GM21367 (cell line): Measurements from ENCODE around the gene EBLN1.

Experiments
- ATAC-seq: cut with Tn5 transposase; IDR thresholded peaks from one replicate; pipeline ENCODE4 v1.9.1; 2021; ENCODE audit not compliant: unreplicated experiment

Gene EBLN1

DNA sequence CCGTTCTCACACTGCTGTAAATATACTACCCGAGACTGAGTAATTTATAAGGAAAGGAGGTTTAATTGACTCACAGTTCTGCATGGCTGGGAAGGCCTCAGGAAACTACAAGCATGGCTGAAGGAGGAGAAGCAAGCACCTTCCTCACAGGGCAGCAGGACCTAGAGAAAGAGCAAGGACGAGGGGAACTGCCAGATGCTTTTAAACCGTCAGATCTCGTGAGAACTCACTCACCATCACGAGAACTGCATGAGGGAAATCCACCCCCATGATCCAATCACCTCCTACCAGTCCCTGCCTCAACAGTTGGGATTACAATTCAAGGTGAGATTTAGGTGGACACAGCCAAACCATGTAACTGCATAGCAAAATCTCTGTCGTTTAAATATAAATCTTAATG, at the start of gene EBLN1:
Gene EBLN1 (minus strand): TSS at position 174 of the 400 bp plus-strand sequence. CDS start 8,032 bp downstream, outside the sequence.
- ATAC-seq: no peak

DNA sequence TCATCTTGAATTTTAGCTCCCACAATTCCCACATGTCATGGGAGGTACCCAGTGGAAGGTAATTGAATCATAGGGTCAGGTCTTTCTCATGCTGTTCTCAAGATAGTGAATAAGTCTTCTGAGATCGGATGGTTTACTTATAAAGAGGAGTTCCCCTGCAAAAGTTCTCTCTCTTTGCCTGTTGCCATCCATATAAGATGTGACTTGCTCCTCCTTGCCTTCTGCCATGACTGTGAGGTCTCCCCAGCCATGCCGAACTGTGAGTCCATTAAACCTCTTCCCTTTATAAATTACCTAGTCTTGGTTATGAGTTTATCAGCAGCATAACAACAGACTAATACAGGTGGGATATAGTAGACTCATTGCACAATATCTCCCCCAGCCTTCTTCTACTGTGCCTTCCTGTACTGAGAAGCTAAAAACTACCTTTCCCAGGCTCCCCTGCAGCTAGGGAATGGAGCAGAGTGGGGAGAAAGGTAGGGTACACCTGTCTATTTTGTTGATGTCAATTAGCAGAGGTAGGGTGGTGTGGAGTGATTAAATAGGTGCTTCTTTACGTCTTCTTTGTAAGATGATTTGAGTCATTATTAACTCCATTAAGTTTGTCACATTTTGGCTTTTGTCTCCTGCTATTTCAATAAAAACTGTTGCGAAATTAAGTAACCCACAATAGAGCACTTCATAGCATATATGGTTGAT, 48.2 kb upstream of the EBLN1 start:
- ATAC-seq: no peak

DNA sequence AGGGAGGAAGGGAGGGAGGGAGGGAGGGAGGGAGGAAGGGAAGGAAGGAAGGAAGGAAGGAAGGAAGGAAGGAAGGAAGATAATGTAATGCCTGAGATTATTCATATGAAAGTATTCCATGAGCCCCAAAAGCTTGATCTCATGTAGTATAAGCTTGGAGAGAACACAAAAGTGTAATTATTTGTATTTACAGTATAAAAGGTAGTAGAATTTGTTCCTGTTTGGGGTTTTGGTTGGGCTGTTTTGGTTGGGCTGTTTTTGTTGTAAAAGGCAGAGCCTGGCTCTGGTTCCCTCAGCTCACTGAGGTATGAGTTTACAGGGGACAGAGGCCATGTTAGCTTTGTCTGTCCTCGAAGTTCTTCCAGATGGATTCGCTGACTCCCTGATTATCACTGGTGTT, 45.3 kb upstream of the EBLN1 start:
- ATAC-seq: no peak

DNA sequence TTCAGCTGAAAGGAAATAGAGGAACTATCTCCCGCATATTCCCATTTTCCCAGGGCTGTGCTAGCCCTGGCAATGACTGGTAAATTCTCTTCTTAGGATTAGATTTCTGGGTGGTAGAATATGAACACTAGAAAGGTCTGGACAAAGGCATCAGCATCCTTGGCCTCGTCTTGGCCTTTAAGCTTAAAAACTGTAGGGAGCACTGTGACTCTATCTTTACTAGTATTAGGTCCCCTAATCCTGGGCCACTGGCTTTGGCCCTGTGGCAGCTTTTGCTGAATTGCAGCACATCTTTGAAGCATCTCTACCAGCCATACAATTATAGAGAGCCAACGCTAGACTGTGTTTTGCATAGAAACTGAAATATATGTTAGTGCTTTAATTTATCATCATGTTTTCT, 41.5 kb upstream of the EBLN1 start:
- ATAC-seq: peak; percentile 51

DNA sequence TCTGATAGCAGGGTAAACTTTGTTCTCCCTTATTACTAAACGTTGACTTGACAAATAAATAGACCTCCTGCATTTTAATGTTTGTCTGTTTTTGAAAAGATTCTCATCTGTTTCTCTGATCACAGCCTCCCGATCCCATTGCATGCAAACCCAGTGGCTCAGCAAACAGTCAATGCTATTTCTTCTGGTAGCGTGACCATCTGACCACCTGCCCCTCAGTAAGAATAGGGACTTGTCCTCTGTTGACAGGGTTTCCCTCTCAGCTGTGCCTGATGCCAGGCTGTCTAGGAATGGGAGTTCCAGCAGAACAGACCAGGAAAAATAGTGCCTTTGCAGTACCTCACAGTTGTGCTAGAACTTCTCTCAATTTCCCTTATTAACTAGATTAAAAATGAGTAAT, 40.7 kb upstream of the EBLN1 start:
- ATAC-seq: no peak

DNA sequence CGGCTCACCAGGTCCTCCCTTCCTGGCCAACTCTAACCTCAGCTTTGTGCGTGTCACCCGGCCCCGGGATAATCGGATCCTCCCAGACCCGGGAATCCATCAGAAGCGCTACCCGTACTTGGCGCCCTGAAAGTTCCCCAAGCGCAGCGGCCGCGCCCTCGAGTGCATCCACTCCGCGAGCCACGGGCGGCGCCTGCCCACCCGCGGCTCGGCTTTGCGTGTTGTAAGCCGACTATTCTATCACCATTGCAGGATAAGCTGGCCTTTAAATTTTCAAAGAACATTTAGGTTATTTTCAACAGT, 35.7 kb upstream of the EBLN1 start:
- ATAC-seq: no peak

DNA sequence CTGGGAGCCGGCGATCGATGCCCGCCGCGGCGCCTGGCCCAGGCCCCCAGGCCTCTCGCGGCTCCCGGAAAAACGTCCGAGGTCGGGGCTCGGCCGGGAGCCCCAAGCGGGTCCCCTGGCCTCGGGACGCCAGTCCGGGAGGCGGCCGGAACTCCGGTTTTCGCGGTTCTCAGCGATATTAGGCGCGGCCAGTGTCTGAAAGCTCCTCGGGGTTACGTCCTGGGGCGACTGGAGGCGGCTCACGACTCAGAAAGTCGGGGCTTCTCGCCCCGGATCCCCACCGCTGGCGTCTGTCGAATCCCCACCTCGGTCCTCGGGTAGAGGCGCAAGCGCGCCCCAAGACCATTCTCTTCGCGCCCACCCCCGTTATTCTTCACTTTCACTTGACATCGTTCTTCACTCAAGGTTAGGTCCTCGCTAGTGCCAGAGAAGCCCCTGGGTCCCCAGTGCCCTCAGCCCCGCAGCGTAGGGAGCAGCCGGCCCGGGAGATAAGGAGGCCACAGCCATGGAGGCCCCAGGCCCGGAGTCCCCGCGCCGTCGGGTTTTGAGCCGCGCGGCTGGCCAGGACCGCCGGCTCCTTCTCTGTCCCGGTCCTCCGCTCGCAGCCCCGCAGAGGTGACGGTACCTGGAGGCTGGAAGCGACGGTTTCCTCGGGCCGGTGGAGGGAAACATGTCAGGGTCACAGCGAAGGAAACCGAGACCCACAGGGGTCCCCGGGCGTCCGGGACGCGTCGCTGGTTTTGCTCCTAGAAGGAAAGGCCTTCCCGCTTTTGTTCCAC, 35.2 kb upstream of the EBLN1 start:
- peak; percentile 12 for ATAC-seq

DNA sequence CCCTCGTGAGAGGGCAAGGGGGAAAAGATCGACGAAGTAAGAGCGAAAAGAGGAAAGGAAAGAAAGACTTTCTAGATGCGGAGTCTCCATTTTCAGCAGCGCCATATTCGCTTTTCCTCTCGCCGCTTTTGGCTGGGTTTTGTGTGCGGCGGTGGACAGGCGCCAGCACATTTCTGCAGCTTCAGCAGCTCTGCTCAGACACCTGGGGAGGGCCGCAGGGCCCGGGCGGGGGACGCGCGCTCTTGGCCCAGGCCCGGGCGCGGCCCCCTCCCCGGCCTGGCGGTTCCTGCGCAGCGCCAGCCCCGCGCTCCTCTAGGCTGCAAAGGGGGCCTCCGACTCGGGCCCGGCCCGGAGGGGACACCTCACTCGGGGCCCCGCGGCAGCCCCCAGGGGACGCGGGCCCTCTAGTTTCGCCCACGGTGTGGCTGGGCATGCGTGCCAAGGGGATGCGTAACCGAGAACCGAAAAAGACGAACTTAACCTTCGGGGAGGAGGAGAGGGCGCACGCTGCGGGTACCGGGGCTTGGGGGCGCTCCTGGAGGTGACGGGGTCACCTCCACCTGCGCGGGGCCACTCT, 34.5 kb upstream of the EBLN1 start:
- peak; percentile 62 for ATAC-seq

DNA sequence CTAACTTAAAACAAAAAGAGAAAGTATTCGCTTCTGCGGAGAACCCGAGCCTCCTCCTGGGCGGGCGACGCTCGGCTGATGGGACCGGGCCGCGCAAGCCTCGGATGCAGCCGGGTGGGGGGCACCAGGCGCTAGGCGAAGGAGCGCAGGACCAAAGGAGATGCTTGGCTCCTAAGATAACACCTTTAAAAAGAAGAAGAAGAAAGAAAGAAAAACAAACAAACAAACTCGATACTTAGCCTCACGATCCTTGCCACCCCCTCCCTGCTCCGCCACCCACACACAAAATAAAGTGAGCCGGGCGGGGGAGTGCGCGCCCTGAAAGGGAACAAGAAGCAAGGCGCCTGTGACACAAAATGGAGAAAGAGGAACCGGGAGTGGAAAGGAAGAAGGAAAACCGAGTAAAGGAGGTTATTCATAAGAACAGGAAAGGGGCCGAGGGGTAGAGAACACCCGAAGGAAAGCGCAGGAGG, 34.0 kb upstream of the EBLN1 start:
- peak; percentile 43 for ATAC-seq

DNA sequence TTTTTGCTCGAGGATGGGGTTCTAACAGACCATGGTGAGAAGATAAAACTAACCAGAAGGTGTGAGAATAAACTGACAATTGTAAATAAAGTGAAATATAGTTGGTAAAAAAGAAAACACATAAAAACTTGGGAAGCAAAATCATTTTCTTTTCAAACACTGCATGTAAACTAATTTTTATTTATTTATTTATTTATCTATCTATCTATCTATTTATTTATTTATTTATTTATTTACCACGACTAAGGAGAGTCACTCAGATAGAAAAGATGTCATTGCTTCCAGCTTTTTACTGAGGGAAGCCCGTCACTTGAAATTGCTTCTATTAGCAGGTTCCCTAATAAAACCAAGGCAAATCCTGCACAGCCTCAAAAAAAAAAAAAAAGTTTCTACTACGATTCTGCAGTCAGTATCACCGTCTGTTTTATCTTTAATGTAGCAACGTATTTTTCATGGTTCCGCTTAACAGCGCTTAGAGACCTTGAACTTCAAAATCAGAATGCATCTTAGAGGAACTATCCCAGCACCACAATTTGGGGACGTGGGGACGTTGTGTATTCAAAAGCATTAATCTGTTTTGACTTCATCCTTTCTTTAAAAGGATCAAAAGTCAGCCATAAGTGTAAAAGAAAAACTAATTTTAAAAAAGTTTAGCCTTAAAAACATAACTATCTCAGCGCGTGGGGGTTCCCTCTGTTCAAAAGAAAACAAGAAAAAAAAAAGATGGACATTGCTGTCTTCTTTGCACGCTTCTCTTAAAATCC, 33.3 kb upstream of the EBLN1 start:
- no peak for ATAC-seq

DNA sequence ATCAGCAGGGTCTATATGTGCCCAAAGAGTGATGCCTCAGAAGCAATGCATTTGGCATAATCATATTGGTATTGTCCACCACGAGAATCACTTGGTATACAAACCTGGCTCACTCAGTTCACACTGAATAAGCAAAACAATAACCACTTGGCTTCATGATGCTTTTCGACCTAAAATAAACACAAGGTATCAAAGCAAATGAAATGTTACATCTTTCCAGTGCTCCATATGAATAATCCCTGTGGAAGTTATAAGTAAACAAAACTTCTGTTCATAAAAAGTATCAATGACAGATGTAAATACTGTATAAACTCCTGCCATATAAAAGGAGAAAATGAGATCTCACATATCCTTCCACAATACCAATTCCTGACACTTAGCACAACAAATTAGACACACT, 29.8 kb upstream of the EBLN1 start:
- ATAC-seq: no peak

DNA sequence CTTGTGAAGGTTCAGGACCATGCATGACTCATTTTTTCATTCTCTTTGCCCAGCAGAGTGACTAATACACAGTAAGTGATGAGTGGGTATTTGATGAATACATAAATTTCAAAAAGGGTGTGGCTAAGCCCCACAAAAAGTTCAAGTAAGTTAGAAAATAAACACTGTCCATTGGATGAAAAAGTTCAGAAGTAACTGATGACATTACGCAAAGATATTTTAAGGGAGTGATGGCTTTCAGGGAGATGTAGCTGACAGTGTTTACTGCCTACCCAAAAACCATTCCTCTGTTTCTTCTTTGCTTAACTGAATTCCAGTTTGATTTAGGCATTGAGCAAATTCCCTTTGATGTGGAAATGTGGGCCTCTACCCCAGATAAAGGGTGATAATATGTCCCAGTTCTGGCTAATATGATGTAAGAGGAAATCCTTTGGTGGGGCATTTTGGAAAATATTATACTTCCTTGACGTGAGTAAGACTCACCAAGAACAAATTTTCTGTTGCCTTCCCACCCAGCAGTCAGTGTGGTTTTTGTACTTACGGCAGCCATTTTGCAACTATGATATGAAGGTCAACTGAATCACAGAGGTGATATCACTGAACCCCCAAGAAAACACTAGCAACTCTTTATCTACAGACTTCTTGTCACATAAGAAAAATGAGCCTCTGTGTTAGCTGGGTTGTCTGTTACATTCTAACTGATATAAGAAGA, 29.0 kb upstream of the EBLN1 start:
- ATAC-seq: no peak

DNA sequence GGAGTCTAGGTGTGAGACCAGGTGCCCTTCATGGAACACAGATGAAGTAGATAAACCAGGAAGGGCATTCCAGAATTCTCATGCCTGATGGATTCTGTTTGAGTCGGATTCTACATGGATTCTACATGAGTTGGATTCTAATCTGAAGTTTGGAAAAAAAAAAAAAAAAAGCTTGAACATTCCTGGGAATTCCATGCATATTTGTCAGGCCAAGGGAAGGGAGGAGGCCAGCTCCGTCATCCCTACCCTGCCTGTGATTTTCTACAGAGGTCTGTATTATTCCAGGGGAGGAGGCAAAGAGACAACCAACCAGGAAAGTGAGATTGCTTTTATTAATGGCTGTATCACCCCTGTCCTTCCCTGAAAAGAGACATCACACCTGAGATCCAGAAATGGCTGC, 27.8 kb upstream of the EBLN1 start:
- no peak for ATAC-seq

DNA sequence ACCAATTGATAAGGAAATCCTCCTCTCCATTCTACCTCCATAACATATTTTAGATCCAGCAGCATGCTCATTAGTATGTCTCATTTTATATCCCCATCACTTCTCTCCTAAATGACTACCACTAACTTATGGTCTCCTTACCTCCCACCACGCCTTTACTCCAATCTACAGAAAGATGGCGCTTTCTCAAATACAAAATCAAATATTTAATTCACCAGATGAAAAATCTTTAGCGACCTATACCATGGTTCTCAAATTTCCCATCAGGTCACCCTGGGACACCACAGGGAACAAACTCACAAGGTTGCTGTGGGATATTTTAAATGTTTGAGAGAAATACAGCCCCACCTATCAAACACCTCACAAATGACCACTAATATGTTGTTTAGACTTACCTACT, 27.0 kb upstream of the EBLN1 start:
- no peak for ATAC-seq

DNA sequence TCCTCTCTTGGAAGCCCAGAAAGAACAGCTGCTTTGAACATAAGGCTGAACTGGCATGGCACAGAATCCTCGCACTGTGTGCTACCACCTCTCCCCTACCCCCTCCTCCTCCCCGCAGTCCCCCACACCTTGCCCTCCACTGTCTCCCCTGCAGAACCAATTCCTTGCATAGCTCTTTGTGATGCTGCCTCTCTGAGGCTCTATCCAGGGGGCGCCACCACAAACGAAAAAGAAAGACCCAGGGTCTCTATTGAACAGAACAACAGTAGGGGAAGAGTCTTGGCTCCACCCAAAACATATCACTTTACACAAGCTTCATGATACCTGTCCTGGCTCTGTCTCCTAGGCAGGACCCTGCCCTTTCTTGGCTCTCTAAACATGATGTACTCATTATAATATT, 26.2 kb upstream of the EBLN1 start:
- ATAC-seq: no peak

DNA sequence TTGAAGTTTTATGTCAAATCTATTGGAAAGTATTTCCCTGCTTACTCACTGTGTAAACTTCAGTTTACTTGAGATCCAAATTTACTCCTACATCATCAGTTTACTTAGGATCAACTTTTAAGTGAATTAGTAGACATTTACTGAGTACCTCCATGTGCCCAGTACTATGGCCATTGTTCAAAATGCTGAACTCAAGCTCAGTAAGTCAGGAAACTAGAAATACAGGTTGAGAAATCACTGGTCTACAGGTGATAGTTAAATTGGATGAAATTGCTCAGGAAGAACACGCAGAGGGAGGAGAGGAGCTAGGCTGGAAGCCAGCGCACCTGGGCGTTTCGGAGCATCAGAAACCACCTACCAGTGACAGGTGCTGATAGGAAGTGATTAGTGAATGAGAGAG, 25.5 kb upstream of the EBLN1 start:
- ATAC-seq: no peak

DNA sequence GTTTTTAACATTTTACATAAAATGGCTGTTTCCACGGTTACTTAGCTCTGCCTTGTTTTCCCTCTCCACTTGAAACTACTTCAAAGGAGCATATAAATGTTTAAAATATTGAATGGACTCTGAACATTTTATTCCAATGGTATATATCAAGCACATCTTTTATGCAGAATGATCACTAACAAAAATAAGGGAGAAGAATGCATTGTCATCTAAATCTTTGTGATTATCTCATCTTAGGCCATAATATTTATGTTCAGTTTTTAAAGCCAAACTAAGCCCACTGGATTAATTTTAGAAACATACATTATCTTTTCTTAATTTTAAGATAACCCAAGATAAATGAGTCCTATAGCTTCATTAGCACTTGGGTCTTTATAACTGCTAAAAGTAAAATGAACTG, 13.4 kb upstream of the EBLN1 start:
- ATAC-seq: no peak

DNA sequence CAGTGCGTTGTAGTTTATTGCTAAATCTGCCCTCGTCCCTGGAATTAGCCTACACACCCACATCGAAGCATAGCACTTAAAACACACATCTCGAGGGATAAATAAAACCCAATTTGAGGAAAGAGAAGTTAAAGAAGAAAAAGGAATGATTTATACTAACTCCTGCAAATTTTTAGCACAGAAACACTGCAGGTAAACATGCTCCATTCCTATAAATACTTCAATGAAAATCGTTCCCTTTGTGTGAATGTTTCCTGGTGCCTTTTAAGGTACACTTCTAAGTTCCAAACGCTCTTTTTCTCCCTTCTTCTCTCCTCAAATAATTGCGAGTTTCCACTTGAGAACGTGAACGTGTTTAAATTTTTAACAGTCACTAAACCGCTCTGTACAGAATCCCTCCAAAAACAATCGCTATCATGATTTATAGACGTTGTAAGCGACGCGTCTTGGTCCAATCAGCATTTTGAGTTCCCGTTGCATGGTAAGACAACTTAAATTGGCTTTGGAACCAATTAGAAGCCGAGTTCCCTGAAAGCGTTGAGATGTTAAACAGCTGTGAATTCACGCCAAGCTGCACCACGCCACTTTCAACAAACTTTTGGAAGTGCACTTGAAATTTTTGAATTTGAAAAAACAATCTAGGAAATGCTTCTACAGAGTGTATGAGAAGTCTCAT, 12.5 kb upstream of the EBLN1 start:
- ATAC-seq: no peak

DNA sequence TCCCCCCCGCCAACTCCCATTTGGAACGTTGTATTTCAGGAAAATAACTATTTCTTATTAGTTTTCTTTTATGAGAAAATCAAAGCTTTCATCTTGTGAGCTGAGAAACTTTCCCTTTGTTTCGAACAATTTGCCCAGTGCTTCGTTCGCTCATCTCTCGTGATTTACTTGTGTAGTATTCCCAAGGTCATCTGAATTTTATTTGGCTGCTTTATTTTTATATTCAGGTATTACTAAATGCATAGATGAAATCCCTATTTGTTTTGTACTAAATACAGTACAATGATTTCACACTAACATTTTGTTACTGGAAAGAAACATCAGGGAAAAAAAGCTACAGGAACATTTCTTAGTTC, 12.0 kb upstream of the EBLN1 start:
- no peak for ATAC-seq

DNA sequence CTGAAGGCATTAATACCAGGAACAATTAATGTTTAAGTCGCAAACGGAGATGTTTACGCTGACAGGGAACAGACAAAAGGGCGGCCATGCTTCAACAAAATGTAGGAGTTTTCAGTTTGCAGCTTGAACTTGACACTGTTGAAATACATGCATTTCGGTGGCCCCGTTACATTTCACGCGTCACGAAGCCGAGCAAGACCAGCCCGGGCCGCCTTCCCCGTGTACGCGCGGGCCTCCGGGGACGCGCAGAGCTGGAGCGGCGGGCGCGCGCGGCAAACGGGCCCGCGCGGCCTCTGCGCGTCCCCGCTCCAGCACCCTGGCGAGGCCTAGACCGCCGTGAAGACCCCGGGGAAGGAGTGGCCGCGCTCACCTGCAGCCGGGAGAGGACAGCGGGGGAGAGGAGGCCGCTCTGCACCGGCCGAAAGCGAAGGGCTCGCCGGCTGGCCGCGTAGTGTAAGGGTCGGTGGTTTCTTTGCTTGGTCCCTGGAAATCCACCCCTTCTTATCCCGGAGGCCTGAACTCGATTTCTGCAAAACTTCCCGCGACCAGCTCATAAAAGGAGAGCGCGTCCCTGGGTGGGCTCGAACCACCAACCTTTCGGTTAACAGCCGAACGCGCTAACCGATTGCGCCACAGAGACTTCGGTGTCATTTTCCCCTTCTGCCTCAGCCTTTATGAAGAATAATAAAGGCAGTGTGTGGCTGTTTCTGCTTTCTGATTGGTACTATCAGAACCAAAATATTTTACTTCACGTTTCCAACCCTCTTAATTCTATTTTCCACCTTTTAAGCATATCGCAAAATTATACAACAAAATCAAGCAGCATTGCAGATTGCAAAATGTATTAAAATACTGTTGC, 11.4 kb upstream of the EBLN1 start:
- peak; percentile 61 for ATAC-seq
